Calu3 (cell line): ENCODE measurements around the gene CDY1B. TPM values are rescaled to one million over a fixed set of nuclear protein-coding genes. Genes with fewer than 3 reads are reported as not detected.
"Not testable (repeated sequence)": the region's sequence is repeated elsewhere in the genome, so short reads cannot be mapped to it uniquely, and the experiment has no call there.

ENCODE experiments used
- Bru-seq: library from RNA; stranded (reverse); fragments of 400-500 nt; gene quantifications from one replicate; lab custom pipeline; 2021; lab: Mats Ljungman, UMichigan
- BruChase-seq, 2 experiments: library from RNA; stranded (reverse); fragments of 400-500 nt; gene quantifications; one replicate each; lab custom pipeline; 2021; lab: Mats Ljungman, UMichigan
- BruUV-seq: library from RNA; stranded (reverse); fragments of 400-500 nt; replicated peaks from 2 replicates; lab custom pipeline; 2021; lab: Mats Ljungman, UMichigan
- CTCF ChIA-PET: fragments of 300-600 bp; sonication (Branson Sonifier 250); formaldehyde crosslinking; loops from one replicate; lab custom pipeline; 2022; ENCODE audit warnings: antibody characterized with exemption; lab: Charles Lee
- DNase-seq: peaks from one replicate; pipeline ENCODE4 v3.0.0; 2022
- H3K27ac Mint-ChIP-seq: one replicate; pipeline ENCODE4 v1.8.0; 2022; ENCODE audit warnings: mixed read lengths; ENCODE audit not compliant: unreplicated experiment
- H3K27me3 Mint-ChIP-seq: one replicate; pipeline ENCODE4 v1.8.0; 2022; ENCODE audit warnings: mixed read lengths; ENCODE audit not compliant: unreplicated experiment
- H3K36me3 Mint-ChIP-seq: one replicate; pipeline ENCODE4 v1.8.0; 2022; ENCODE audit warnings: mild to moderate bottlenecking, moderate library complexity, mixed read lengths; ENCODE audit not compliant: insufficient read depth, unreplicated experiment
- H3K4me1 Mint-ChIP-seq: one replicate; pipeline ENCODE4 v1.8.0; 2022; ENCODE audit warnings: mild to moderate bottlenecking, low read depth, mixed read lengths; ENCODE audit not compliant: unreplicated experiment
- H3K4me3 Mint-ChIP-seq: one replicate; pipeline ENCODE4 v1.8.0; 2022; ENCODE audit warnings: mild to moderate bottlenecking, low read depth, moderate library complexity, mixed read lengths; ENCODE audit not compliant: unreplicated experiment
- H3K9me3 Mint-ChIP-seq: one replicate; pipeline ENCODE4 v1.8.0; 2022; ENCODE audit warnings: low read depth, mixed read lengths; ENCODE audit not compliant: unreplicated experiment
- intact Hi-C: fragments of 100-400 bp; cut with micrococcal nuclease; formaldehyde crosslinking; loops from one replicate; pipeline ENCODE4 v1.10.0; 2022; ENCODE audit not compliant: unreplicated experiment
- long read RNA-seq: library from polyadenylated mRNA; stranded (forward); transcript quantifications from one replicate; pipeline ENCODE4 v2.0.0, GENCODE V29; 2022
- total RNA-seq: library from RNA; stranded (reverse); gene quantifications from 2 replicates; pipeline ENCODE4 v1.2.3, GENCODE V29; 2022

CDY1B gene, protein sequence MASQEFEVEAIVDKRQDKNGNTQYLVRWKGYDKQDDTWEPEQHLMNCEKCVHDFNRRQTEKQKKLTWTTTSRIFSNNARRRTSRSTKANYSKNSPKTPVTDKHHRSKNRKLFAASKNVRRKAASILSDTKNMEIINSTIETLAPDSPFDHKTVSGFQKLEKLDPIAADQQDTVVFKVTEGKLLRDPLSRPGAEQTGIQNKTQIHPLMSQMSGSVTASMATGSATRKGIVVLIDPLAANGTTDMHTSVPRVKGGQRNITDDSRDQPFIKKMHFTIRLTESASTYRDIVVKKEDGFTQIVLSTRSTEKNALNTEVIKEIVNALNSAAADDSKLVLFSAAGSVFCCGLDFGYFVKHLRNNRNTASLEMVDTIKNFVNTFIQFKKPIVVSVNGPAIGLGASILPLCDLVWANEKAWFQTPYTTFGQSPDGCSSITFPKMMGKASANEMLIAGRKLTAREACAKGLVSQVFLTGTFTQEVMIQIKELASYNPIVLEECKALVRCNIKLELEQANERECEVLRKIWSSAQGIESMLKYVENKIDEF
- total RNA-seq (not detected in 2 replicates), Bru-seq, nascent RNA (not detected), BruChase-seq, experiment 1, labeled RNA remaining after a 6-hour chase (not detected), BruChase-seq, experiment 2, labeled RNA remaining after a 2-hour chase (not detected)
- long read RNA-seq: 0 reads

DNA sequence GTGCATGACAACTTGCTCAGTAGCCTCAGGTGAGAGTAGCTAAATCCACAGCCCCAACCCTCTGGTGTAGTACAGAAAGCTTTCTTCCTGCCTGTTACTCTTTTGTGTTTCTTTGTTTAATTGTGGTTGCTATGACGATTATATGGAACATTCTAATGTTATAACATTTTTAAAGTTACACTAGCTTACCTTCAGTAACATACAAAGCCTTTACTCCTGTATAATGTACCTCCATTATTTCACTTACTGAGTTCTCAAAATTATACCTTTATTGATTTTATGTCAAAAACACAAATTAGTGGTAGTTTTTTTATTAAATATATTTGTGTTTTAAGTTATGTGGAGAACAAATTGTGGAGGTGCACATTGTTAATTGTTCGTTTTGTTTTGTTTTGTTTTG, at the start of gene CDY1B:
Gene CDY1B, minus strand, starts transcription at position 101 of the 400 bp plus-strand sequence. CDS start 331 bp downstream, outside the sequence.
- H3K4me3 Mint-ChIP-seq, H3K27me3 Mint-ChIP-seq, intact Hi-C loops, H3K4me1 Mint-ChIP-seq, H3K9me3 Mint-ChIP-seq, BruUV-seq, H3K36me3 Mint-ChIP-seq, CTCF ChIA-PET, H3K27ac Mint-ChIP-seq, DNase-seq: not testable (repeated sequence)

DNA sequence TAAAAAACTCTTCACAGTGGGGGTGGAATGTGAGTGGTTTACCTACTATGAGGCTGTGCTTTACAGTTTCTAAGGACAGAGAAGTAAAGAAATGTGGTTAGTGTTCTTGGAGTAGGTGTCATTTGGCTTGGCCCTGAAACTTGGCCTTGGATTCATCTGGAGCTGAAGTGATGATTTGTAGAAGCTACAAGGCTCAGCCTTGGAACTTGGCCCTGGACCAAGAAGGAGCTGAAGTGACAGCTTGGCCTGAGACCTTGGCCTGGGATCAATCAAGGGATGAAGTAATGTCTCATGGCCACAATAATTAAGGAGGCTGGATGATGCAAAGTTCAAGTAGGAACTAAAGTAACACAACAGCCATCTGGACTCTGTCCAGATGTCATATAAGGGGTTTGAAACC, 1.7 kb upstream of the CDY1B start:
- H3K27me3 Mint-ChIP-seq, H3K9me3 Mint-ChIP-seq, H3K4me3 Mint-ChIP-seq, H3K36me3 Mint-ChIP-seq, H3K4me1 Mint-ChIP-seq, intact Hi-C loops, DNase-seq, H3K27ac Mint-ChIP-seq, CTCF ChIA-PET, BruUV-seq: not testable (repeated sequence)

DNA sequence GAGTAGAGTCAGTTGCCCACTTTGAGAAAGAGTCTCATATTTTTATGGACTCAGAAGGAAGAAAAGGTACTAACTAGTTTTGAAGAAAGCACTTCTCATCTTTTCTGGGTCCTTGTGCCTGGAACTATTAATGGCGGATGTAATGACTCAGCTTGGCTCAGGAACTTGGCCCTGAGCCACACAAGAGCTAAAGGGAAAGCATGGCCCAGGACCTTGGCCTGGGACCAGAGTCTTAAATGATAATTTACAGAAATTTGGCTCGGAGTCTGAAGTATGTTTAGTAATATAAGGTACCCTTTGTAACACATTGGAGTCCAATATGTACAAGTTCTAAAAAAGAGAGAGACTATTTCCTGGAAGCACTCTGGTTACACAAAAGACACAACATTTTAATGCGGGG, 4.6 kb downstream of the CDY1B start:
- H3K27me3 Mint-ChIP-seq, intact Hi-C loops, CTCF ChIA-PET, DNase-seq, BruUV-seq, H3K4me1 Mint-ChIP-seq, H3K4me3 Mint-ChIP-seq, H3K36me3 Mint-ChIP-seq, H3K27ac Mint-ChIP-seq, H3K9me3 Mint-ChIP-seq: not testable (repeated sequence)

DNA sequence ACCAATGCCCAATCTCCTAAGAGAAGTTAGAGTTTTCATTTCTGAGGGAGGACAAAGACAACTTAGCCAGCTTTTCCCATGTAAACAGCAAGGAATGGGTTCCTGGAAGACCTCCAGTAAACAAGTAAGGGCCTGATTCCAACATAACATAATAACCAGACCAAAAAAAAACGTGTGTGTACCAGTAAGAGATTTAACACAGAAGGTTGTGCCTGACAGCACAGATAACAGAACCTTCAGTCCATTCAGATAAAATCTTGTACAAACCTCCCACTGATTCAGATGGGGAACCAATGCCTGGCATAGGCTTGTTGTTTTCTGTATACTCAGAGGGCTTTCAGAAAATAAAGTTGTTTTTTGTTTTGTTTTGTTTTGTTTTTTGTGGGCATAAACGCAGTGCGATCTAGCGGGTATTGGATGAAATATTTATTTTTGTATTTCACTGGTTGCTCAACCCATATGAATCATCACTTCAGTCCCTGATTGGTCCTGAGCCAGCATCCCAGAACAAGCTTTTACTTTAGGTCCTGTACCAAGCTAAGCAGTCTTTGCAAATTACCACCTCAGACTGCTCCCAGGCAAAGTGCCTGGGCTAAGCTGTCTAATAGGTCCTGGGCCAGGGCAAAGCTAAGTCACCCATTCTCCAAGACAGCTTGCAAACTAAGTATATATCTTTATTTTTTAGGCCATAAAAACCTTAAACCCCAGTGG, 8.7 kb downstream of the CDY1B start:
- H3K4me3 Mint-ChIP-seq, DNase-seq, H3K4me1 Mint-ChIP-seq, CTCF ChIA-PET, intact Hi-C loops, H3K36me3 Mint-ChIP-seq, BruUV-seq, H3K27ac Mint-ChIP-seq, H3K9me3 Mint-ChIP-seq, H3K27me3 Mint-ChIP-seq: not testable (repeated sequence)

DNA sequence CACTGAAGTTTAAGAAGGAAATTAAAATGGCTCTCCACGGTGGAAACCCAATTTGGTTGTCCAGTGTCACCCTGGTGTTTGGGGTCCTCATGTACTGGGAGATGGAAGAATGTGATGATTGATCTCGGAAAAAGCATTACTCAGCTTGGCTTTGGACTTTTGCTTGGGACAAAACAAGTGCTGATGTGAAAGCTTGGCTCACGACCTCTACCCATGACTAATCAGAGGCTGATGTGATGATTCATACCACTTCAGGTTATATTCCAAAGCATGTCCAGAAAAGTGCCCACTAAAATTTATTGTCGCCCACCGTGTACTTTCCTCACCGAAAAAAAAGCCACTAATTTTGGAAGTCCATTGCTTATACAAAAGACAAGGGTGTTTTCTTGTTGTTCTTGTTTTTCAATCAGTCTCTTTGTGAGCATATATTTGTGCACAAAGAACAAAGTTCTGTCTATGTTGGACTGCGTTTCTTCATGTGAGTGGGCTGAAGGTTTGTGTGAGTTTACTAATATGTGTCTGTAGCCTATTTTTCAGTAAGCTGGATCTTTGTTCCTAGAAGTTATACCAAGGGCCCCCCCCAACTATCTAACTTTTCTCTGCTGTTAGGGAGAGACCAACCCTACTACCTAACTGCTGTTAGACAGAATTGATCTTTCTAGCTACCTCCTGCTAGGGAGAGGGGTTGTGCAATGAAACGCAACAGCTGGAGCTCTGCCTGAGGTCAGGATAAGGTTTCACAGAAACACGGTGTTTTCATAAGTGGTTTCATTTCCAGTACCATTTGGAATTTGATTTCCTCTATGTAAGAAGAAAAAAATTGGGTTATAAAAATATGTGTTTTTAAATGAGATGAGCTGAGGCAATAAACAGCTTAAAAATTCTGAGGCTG, 21.4 kb downstream of the CDY1B start:
- H3K27me3 Mint-ChIP-seq, H3K9me3 Mint-ChIP-seq, BruUV-seq, H3K4me1 Mint-ChIP-seq, CTCF ChIA-PET, H3K4me3 Mint-ChIP-seq, H3K36me3 Mint-ChIP-seq, DNase-seq, H3K27ac Mint-ChIP-seq, intact Hi-C loops: not testable (repeated sequence)
